Osteocyte (in vitro differentiated cells): ENCODE results near the gene IFI35. TPM values are rescaled to one million over a fixed set of nuclear protein-coding genes. Genes with fewer than 3 reads are reported as not detected.
A peak's percentile ranks its signal among the peaks of the same experiment; 100 is the strongest.
"Not testable (repeated sequence)": the region's sequence is repeated elsewhere in the genome, so short reads cannot be mapped to it uniquely, and the experiment has no call there.

ENCODE experiments used
- DNase-seq: peaks from one replicate; pipeline ENCODE4 v3.0.0; 2021; ENCODE audit warnings: mixed read lengths; ENCODE audit not compliant: unreplicated experiment; ENCODE audit errors: extremely low spot score
- H3K27ac Mint-ChIP-seq: one replicate; pipeline ENCODE4 v1.8.0; 2021; ENCODE audit warnings: mild to moderate bottlenecking, mixed read lengths; ENCODE audit not compliant: unreplicated experiment
- H3K27me3 Mint-ChIP-seq: one replicate; pipeline ENCODE4 v1.8.0; 2021; ENCODE audit warnings: mixed read lengths; ENCODE audit not compliant: unreplicated experiment
- H3K36me3 Mint-ChIP-seq: one replicate; pipeline ENCODE4 v1.8.0; 2021; ENCODE audit warnings: mixed read lengths; ENCODE audit not compliant: unreplicated experiment
- H3K4me1 Mint-ChIP-seq: one replicate; pipeline ENCODE4 v1.8.0; 2021; ENCODE audit warnings: mixed read lengths; ENCODE audit not compliant: unreplicated experiment
- H3K4me3 Mint-ChIP-seq: one replicate; pipeline ENCODE4 v1.8.0; 2021; ENCODE audit warnings: mild to moderate bottlenecking, moderate library complexity, mixed read lengths; ENCODE audit not compliant: unreplicated experiment
- H3K9me3 Mint-ChIP-seq: one replicate; pipeline ENCODE4 v1.8.0; 2021; ENCODE audit warnings: mixed read lengths; ENCODE audit not compliant: unreplicated experiment
- CTCF ChIP-seq: fragments of 200-600 bp; sonication (generic); IDR thresholded peaks from 2 replicates; pipeline ENCODE4 v1.5.0; 2021; ENCODE audit warnings: antibody characterized with exemption, mild to moderate bottlenecking, moderate library complexity
- total RNA-seq: library from RNA; stranded (reverse); gene quantifications from 2 replicates; pipeline ENCODE4 v1.2.1, GENCODE V29; 2021

Gene IFI35
- total RNA-seq, 1 donor from 2014 or later: 34.4 TPM

GRCh38 chr17:42991471-42991870 lies 15.1 kb upstream of the IFI35 start:
- H3K27ac Mint-ChIP-seq: no peak overlapping the region
- no peaks in the 10 kb centered on the region for H3K27me3 Mint-ChIP-seq
- H3K36me3 Mint-ChIP-seq: peaks cover 41% of the 10 kb centered on the region
- no peak overlapping the region for H3K4me3 Mint-ChIP-seq
- peaks cover 18% of the 10 kb centered on the region for H3K4me1 Mint-ChIP-seq
- DNase-seq: no peak
- H3K9me3 Mint-ChIP-seq: no peaks in the 10 kb centered on the region
- TF ChIP-seq CTCF: no peak

GRCh38 chr17:42992872-42993271 lies 13.7 kb upstream of the IFI35 start:
- no peaks in the 10 kb centered on the region for H3K27me3 Mint-ChIP-seq
- no peaks in the 10 kb centered on the region for H3K9me3 Mint-ChIP-seq
- peaks cover 37% of the 10 kb centered on the region for H3K36me3 Mint-ChIP-seq
- no peak overlapping the region for H3K4me3 Mint-ChIP-seq
- H3K27ac Mint-ChIP-seq: no peak overlapping the region
- H3K4me1 Mint-ChIP-seq: peaks cover 28% of the 10 kb centered on the region
- DNase-seq: no peak
- no peak for TF ChIP-seq CTCF

DNA sequence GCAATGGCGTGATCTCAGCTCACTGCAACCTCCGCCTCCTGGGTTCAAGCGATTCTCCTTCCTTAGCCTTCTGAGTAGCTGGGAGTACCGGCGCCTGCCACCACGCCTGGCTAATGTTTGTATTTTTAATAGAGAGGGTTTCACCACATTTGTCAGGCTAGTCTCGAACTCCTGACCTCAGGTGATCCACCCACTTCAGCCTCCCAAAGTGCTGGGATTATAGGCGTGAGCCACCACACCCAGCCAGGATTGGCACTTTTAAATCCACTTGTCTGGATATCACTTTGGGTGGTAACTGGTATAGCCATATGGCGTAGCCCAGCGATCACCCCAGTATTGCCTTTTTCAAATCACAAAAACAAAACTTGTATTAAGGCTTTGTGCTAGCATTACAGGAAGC lies 12.7 kb upstream of the IFI35 start:
- not testable (repeated sequence) for H3K27ac Mint-ChIP-seq, H3K27me3 Mint-ChIP-seq, H3K9me3 Mint-ChIP-seq, H3K4me3 Mint-ChIP-seq, DNase-seq
- H3K4me1 Mint-ChIP-seq: peaks cover 30% of the 10 kb centered on the region
- H3K36me3 Mint-ChIP-seq: peaks cover 29% of the 10 kb centered on the region

DNA sequence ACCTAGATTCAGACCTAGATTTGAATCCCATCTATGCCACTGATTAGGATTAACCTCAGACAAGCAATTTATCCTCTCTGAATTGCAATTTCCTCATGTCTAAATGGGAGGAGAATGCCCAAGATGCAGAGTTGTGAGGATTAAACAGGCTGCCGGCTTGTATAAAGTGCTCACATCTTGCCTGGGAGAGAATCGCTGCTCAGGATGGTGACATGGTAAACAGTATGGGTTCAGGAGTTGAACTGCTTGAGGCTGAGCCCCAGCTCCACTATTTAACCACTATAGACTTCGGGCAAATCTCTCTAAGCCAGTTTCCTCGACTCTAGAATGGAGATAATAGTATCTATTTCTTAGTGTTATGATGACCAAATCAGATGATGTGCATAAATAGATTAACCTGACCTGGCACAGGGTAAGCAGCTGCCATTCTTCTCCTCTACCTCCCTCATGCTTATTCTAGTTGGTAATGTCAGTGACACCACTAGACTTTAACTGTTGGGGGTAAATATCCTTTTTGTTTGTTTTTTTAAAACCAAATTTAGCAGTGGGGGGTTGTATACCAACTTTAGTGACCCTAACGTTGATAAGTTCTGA lies 9.1 kb upstream of the IFI35 start:
- DNase-seq: no peak
- Mint-ChIP-seq H3K27ac (peak overlapping the region; percentile 96), H3K36me3 (peaks cover 27% of the 10 kb centered on the region), H3K4me1 (peaks cover 32% of the 10 kb centered on the region), H3K9me3 (no peaks in the 10 kb centered on the region), H3K27me3 (no peaks in the 10 kb centered on the region), H3K4me3 (peak overlapping the region; percentile 98)
- TF ChIP-seq CTCF: no peak

GRCh38 chr17:42997984-42998938 lies 8.3 kb upstream of the IFI35 start, which contains the start of gene RPL27:
RPL27 (plus strand) TSS chr17:42998419; CDS start chr17:42998751, 332 bp downstream.
- peak; percentile 78 for TF ChIP-seq CTCF
- Mint-ChIP-seq H3K4me1 (peaks cover 32% of the 10 kb centered on the region), H3K9me3 (no peaks in the 10 kb centered on the region), H3K4me3 (peak within 1 kb of the TSS; percentile 98), H3K27ac (peak within 1 kb of the TSS; percentile 96), H3K36me3 (peaks cover 31% of the 10 kb centered on the region), H3K27me3 (no peaks in the 10 kb centered on the region)
- peak; percentile 98 for DNase-seq
